ENCODE data around the gene DEAF1.
"Not testable (repeated sequence)": the region's sequence is repeated elsewhere in the genome, so short reads cannot be mapped to it uniquely, and the experiment has no call there.

DEAF1 gene

DNA sequence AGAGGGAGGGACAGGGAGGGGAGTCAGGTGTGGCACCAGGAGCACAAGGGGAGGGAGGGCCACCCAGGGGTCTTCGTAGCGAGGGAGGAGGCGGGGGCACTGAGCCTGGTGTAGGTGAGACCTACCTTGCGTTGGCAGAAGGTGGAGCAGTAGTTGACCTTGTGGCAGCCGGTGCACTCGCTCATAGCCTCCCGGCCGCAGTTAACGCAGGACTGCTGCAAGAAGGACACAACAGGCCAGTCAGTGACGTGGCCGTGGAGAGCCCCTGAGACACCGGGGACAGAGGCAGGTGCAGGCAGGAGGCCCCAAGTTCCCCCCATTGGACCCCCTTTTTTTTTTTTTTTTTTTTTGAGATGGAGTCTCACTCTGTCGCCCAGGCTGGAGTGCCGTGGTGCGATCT is 41.2 kb downstream of the DEAF1 start:
- Histone ChIP-seq H3K14ac (ENCODE audit: low read length in 2 of 2) (no peak overlapping the region), H4K8ac (ENCODE audit: low read length) (no peak overlapping the region), H3K4me1 (ENCODE audit: control insufficient read depth, insufficient read depth, low read depth, low read length) (peaks cover 16% of the 10 kb centered on the region)

DNA sequence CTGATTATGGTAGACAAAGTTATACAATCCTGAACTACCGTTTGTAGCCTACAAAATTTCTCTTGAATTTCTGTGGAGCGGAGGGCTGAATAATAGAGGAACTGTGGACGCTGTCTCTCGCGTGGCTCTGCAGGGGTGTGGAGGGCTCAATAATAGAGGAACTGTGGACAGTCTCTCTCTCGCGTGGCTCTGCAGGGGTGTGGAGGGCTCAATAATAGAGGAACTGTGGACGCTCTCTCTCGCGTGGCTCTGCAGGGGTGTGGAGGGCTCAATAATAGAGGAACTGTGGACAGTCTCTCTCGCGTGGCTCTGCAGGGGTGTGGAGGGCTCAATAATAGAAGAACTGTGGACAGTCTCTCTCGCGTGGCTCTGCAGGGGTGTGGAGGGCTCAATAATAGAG is 41.9 kb downstream of the DEAF1 start:
- not testable (repeated sequence) for DNase-seq; H2AFZ ChIP-seq (ENCODE audit: low read depth, low read length); H4K91ac ChIP-seq (ENCODE audit: low read length); H3K4me3 ChIP-seq (ENCODE audit: insufficient read depth in 1 of 2, low read depth in 1 of 2, low read length in 2 of 2); H3K27me3 ChIP-seq (ENCODE audit: control insufficient read depth in 1 of 2, insufficient read depth in 1 of 2, low read length in 2 of 2); H2BK12ac ChIP-seq (ENCODE audit: low read length in 2 of 2); H4K8ac ChIP-seq (ENCODE audit: low read length); H3K23ac ChIP-seq (ENCODE audit: low read length in 2 of 2); H3K4ac ChIP-seq (ENCODE audit: low read depth in 1 of 2, low read length in 2 of 2); H3K9me3 ChIP-seq (ENCODE audit: control insufficient read depth, low read length); H2AK5ac ChIP-seq (ENCODE audit: low read length, severe bottlenecking); H3K27ac ChIP-seq (ENCODE audit: low read length, poor library complexity, severe bottlenecking); H2BK120ac ChIP-seq (ENCODE audit: low read depth, low read length); H3K18ac ChIP-seq (ENCODE audit: low read depth in 1 of 2, low read length in 2 of 2); H3K4me2 ChIP-seq (ENCODE audit: low read length, poor library complexity, severe bottlenecking); H2BK15ac ChIP-seq (ENCODE audit: low read depth, poor library complexity, severe bottlenecking); H2BK5ac ChIP-seq (ENCODE audit: low read depth, low read length, poor library complexity, severe bottlenecking); H3K14ac ChIP-seq (ENCODE audit: low read length in 2 of 2); H3K9ac ChIP-seq (ENCODE audit: low read length)
- Histone ChIP-seq H3K79me1 (replicated peaks; ENCODE audit: low read length, poor library complexity, severe bottlenecking) (peaks cover 23% of the 10 kb centered on the region), H3K36me3 (ENCODE audit: control insufficient read depth in 1 of 2, insufficient read depth in 2 of 2, low read depth in 1 of 2, low read length in 2 of 2) (peaks cover 52 to 64% of the 10 kb centered on the region in 2 experiments), H3K4me1 (ENCODE audit: control insufficient read depth, insufficient read depth, low read depth, low read length) (peaks cover 14% of the 10 kb centered on the region)
- WGBS = 98% methylated on average over 14 of the region's 14 CpGs

More for the DNA sequence above, 41.2 kb downstream of the DEAF1 start:
- H3K23ac ChIP-seq (ENCODE audit: low read length in 2 of 2) = no peak overlapping the region
- H3K4ac ChIP-seq (ENCODE audit: low read depth in 1 of 2, low read length in 2 of 2) = no peak overlapping the region
- H2BK15ac ChIP-seq (ENCODE audit: low read depth, poor library complexity, severe bottlenecking) = no peak overlapping the region
- no peak overlapping the region for H3K4me3 ChIP-seq (ENCODE audit: insufficient read depth in 1 of 2, low read depth in 1 of 2, low read length in 2 of 2)
- H3K9me3 ChIP-seq (ENCODE audit: control insufficient read depth, low read length) = no peaks in the 10 kb centered on the region
- H4K91ac ChIP-seq (ENCODE audit: low read length) = no peak overlapping the region
- H3K27me3 ChIP-seq (ENCODE audit: control insufficient read depth in 1 of 2, insufficient read depth in 1 of 2, low read length in 2 of 2) = no peaks in the 10 kb centered on the region
- H2AK5ac ChIP-seq (ENCODE audit: low read length, severe bottlenecking) = no peak overlapping the region
- no peak overlapping the region for H2BK12ac ChIP-seq (ENCODE audit: low read length in 2 of 2)
- H2AFZ ChIP-seq (ENCODE audit: low read depth, low read length) = no peak overlapping the region
- no peak overlapping the region for H3K18ac ChIP-seq (ENCODE audit: low read depth in 1 of 2, low read length in 2 of 2)
- no peak for DNase-seq
- no peak overlapping the region for H2BK120ac ChIP-seq (ENCODE audit: low read depth, low read length)
- peaks cover 52 to 66% of the 10 kb centered on the region in 2 experiments for H3K36me3 ChIP-seq (ENCODE audit: control insufficient read depth in 1 of 2, insufficient read depth in 2 of 2, low read depth in 1 of 2, low read length in 2 of 2)
- WGBS = 92% methylated on average over 15 of the region's 15 CpGs
- H3K79me1 ChIP-seq (replicated peaks; ENCODE audit: low read length, poor library complexity, severe bottlenecking) = peaks cover 26% of the 10 kb centered on the region
- H2BK5ac ChIP-seq (ENCODE audit: low read depth, low read length, poor library complexity, severe bottlenecking) = no peak overlapping the region
- no peak overlapping the region for H3K9ac ChIP-seq (ENCODE audit: low read length)
- H3K4me2 ChIP-seq (ENCODE audit: low read length, poor library complexity, severe bottlenecking) = no peak overlapping the region
- H3K27ac ChIP-seq (ENCODE audit: low read length, poor library complexity, severe bottlenecking) = no peak overlapping the region

DNA sequence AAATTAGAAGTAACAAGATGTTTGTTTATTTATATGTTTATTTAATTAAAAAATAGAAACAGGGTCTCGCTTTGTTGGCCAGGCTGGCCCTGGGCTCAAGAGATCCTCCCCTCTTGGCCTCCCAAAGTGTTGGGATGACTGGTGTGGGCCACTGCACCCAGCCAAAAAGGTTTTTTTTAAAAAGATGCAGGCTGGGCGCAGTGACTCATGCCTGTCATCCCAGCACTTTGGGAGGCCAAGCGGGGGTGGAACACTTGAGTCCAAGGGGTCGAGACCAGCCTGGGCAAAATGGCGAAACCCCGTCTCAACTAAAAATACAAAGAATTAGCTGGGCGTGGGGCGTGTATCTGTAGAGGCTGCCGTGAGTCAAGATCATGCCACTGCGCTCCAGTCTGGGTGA is 44.5 kb downstream of the DEAF1 start:
- H3K27me3 ChIP-seq (ENCODE audit: control insufficient read depth in 1 of 2, insufficient read depth in 1 of 2, low read length in 2 of 2) = no peaks in the 10 kb centered on the region
- no peak overlapping the region for H2BK15ac ChIP-seq (ENCODE audit: low read depth, poor library complexity, severe bottlenecking)
- peaks cover 50 to 60% of the 10 kb centered on the region in 2 experiments for H3K36me3 ChIP-seq (ENCODE audit: control insufficient read depth in 1 of 2, insufficient read depth in 2 of 2, low read depth in 1 of 2, low read length in 2 of 2)
- no peak overlapping the region for H4K8ac ChIP-seq (ENCODE audit: low read length)
- no peak overlapping the region for H3K4me3 ChIP-seq (ENCODE audit: insufficient read depth in 1 of 2, low read depth in 1 of 2, low read length in 2 of 2)
- DNase-seq = no peak
- no peaks in the 10 kb centered on the region for H3K9me3 ChIP-seq (ENCODE audit: control insufficient read depth, low read length)
- no peak overlapping the region for H2AK5ac ChIP-seq (ENCODE audit: low read length, severe bottlenecking)
- H2AFZ ChIP-seq (ENCODE audit: low read depth, low read length) = no peak overlapping the region
- H3K4ac ChIP-seq (ENCODE audit: low read depth in 1 of 2, low read length in 2 of 2) = no peak overlapping the region
- no peak overlapping the region for H2BK120ac ChIP-seq (ENCODE audit: low read depth, low read length)
- no peak overlapping the region for H3K9ac ChIP-seq (ENCODE audit: low read length)
- no peak overlapping the region for H3K14ac ChIP-seq (ENCODE audit: low read length in 2 of 2)
- H3K23ac ChIP-seq (ENCODE audit: low read length in 2 of 2) = no peak overlapping the region
- peaks cover 12% of the 10 kb centered on the region for H3K79me1 ChIP-seq (replicated peaks; ENCODE audit: low read length, poor library complexity, severe bottlenecking)
- no peak overlapping the region for H4K91ac ChIP-seq (ENCODE audit: low read length)
- H3K4me1 ChIP-seq (ENCODE audit: control insufficient read depth, insufficient read depth, low read depth, low read length) = peaks cover 6% of the 10 kb centered on the region
- 93% methylated on average over 10 of the region's 10 CpGs for WGBS
- no peak overlapping the region for H3K4me2 ChIP-seq (ENCODE audit: low read length, poor library complexity, severe bottlenecking)
- H3K27ac ChIP-seq (ENCODE audit: low read length, poor library complexity, severe bottlenecking) = no peak overlapping the region
- no peak overlapping the region for H2BK5ac ChIP-seq (ENCODE audit: low read depth, low read length, poor library complexity, severe bottlenecking)
- H3K18ac ChIP-seq (ENCODE audit: low read depth in 1 of 2, low read length in 2 of 2) = no peak overlapping the region
- no peak overlapping the region for H2BK12ac ChIP-seq (ENCODE audit: low read length in 2 of 2)

DNA sequence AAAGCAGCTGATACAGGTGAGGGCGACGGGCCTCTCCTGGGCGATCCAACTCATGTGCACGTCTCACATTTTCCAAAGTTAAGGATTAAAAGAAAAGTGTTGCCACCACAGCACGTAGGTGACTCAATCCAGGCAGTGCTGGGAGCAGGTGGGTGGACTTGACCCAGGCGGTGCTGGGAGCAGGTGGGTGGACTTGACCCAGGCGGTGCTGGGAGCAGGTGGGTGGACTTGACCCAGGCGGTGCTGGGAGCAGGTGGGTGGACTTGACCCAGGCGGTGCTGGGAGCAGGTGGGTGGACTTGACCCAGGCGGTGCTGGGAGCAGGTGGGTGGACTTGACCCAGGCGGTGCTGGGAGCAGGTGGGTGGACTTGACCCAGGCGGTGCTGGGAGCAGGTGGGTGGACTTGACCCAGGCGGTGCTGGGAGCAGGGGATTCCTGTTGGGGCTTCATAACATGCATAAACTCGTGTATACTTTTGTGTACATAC is 47.3 kb downstream of the DEAF1 start:
- H3K4me3 ChIP-seq (ENCODE audit: insufficient read depth in 1 of 2, low read depth in 1 of 2, low read length in 2 of 2); H3K4me1 ChIP-seq (ENCODE audit: control insufficient read depth, insufficient read depth, low read depth, low read length); H4K8ac ChIP-seq (ENCODE audit: low read length); H2BK15ac ChIP-seq (ENCODE audit: low read depth, poor library complexity, severe bottlenecking); H2BK5ac ChIP-seq (ENCODE audit: low read depth, low read length, poor library complexity, severe bottlenecking); H3K27me3 ChIP-seq (ENCODE audit: control insufficient read depth in 1 of 2, insufficient read depth in 1 of 2, low read length in 2 of 2); H2AK5ac ChIP-seq (ENCODE audit: low read length, severe bottlenecking); H3K9ac ChIP-seq (ENCODE audit: low read length); H3K79me1 ChIP-seq (replicated peaks; ENCODE audit: low read length, poor library complexity, severe bottlenecking); H3K9me3 ChIP-seq (ENCODE audit: control insufficient read depth, low read length); H3K14ac ChIP-seq (ENCODE audit: low read length in 2 of 2); H3K18ac ChIP-seq (ENCODE audit: low read depth in 1 of 2, low read length in 2 of 2); H2AFZ ChIP-seq (ENCODE audit: low read depth, low read length); H4K91ac ChIP-seq (ENCODE audit: low read length); H2BK120ac ChIP-seq (ENCODE audit: low read depth, low read length); H3K4ac ChIP-seq (ENCODE audit: low read depth in 1 of 2, low read length in 2 of 2); H3K23ac ChIP-seq (ENCODE audit: low read length in 2 of 2); H2BK12ac ChIP-seq (ENCODE audit: low read length in 2 of 2); H3K4me2 ChIP-seq (ENCODE audit: low read length, poor library complexity, severe bottlenecking); DNase-seq; H3K27ac ChIP-seq (ENCODE audit: low read length, poor library complexity, severe bottlenecking): not testable (repeated sequence)
- 96% methylated on average over 9 of the region's 14 CpGs for WGBS
- H3K36me3 ChIP-seq (ENCODE audit: control insufficient read depth in 1 of 2, insufficient read depth in 2 of 2, low read depth in 1 of 2, low read length in 2 of 2) = peaks cover 50 to 60% of the 10 kb centered on the region in 2 experiments
